GM12872 (cell line): Measurements from ENCODE around the gene MRTFA.

Experiments
- CTCF ChIP-seq: IDR thresholded peaks from 3 replicates; pipeline ENCODE4 v1.5.1; 2011; ENCODE audit warnings: low read depth, mild to moderate bottlenecking, low read length, moderate library complexity; ENCODE audit not compliant: insufficient read depth

The MRTFA gene

GRCh38 chr22:40473703-40474102, 162.8 kb downstream of the MRTFA start:
- no peak for TF ChIP-seq CTCF

GRCh38 chr22:40472579-40472978, 163.9 kb downstream of the MRTFA start:
- TF ChIP-seq CTCF, result no peak

DNA sequence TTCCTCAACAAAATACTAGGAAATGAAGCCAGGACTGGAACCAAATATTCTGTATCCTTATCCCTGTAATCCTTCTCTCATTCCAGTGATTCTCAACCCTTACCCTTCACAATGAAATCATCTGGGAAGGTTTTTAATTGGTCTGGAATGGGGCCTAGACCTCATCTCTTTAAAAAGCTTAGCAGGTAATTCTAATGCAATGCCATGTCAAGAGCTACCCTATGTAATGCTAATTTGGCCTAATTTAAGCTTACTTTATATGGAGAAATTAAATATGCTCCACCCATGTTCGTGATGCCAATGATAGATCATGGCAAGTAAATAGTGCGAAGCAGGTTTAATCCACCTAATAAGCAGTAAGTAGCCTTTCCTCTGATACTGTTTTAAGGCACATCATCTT, 164.5 kb downstream of the MRTFA start:
- TF ChIP-seq CTCF, result no peak

DNA sequence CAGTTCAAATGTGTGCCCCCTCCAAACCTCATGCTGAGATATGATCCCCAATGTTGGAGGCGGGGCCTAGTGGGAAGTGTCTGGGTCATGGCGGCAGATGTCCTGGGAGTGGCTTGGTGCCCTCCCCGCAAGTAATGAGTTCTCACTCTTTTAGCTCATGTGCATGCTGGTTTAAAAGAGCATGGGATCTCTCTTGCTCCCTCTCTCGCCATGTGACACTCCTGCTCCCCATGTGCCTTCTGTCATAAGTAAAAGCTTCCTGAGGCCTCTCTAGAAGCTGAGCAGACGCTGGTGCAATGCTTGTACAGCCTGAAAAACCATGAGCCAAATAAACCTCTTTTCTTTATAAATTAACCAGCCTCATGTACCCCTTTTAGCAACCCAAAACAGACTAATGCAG, 167.3 kb downstream of the MRTFA start:
- no peak for TF ChIP-seq CTCF

DNA sequence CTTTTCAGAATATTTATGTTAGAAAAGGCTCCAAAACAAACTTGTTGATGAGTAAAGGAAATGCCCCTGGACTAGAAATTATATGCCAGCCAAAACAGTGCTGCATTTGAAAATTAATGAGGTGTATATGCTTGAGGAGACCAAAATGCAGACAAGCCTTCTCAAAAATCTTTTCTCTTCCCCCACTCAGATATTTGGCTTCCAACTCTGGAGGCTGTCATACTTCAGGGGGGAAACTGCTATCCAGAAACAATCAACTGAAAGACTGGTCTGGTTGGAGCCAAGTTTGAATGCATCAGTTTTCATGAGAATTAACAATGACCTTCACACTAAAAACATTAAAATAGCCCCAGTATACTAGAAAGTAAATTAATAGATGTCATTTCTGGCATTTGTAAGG, 167.9 kb downstream of the MRTFA start:
- no peak for TF ChIP-seq CTCF

DNA sequence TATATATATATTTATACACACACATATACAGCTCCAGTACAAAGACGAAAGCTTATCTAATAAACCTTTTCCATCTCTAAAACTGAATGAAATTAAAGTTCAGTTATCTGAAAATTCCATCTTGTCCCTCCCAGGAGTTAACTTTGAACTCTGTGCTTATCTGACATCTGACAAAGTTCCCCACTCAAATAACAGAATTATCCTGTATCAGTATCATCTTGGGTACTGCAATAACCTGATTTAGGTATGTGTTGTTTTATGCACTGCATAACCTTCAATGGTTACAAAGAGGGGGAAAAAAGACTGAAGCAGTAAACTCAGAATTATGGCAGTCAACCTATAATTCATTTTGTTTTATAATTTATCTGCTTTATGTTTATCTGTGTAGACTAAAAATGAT, 169.5 kb downstream of the MRTFA start:
- no peak for TF ChIP-seq CTCF

DNA sequence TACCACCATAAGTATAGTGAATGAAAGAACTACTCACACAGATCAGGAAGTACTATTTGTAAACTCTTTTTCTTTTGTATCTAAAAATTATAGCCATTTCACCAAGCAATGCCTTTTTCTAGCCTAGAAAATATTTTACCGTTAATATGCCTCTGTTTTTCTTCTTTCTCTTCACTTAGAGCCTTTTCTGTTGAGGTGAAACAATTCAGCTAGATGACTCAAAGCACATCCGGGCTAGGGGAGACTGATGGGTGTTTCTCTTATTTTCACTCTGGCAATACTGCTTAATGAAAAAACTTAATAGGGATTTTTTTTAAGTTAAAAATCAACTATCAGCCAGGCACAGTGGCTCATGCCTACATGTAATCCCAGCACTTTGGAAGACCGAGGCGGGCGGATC, 172.8 kb downstream of the MRTFA start:
- TF ChIP-seq CTCF, result no peak

DNA sequence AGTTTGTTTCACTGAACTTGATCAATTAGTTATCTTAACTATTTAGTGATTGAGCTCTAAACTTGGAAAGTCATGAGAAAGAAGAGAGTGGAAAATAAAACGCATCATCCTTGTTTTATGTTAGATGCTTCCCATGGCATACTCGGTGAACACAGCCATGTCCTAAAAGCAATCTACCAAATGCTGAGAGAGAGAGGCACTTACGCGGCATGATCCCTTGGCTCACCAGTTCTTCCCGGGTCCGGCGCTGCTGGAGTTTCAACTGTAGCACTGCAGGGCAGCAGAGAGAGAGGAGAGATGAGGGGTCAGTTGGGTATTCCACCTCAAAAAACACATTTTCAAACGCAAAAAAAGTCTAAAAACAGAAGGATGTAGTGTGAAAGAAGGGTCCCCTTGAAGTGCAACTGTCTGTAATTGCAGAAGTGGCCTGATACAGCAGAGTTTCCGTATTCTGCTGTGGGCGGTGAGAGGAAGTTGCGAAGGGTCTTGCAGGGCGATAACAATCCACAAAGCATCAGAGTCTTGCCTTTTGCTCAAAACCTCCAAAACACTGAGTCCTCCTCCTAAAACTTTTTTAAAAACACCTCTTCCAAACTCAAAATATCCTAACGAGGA, 173.4 kb downstream of the MRTFA start:
- no peak for TF ChIP-seq CTCF
